Activated CD8-positive, alpha-beta memory T cell treated with anti-CD3 and anti-CD28 coated beads for 24 hours (primary cell): ENCODE data around the gene ATXN7L1.
"Not testable (repeated sequence)": the region's sequence is repeated elsewhere in the genome, so short reads cannot be mapped to it uniquely, and the experiment has no call there.

Experiments used
- DNase-seq: peaks from one replicate; pipeline ENCODE4 v3.0.0-alpha.2; 2020

Gene ATXN7L1

GRCh38 chr7:105602325-105603305 lies 273.8 kb downstream of the ATXN7L1 start:
- no peak for DNase-seq

- DNase-seq, result no peak
Observed at GRCh38 chr7:105600720-105601550, 275.5 kb downstream of the ATXN7L1 start.

- DNase-seq, result no peak
Observed at GRCh38 chr7:105599551-105599950, 276.8 kb downstream of the ATXN7L1 start.

GRCh38 chr7:105599080-105599479 lies 277.3 kb downstream of the ATXN7L1 start:
- DNase-seq, result not testable (repeated sequence)

GRCh38 chr7:105596866-105597265 lies 279.5 kb downstream of the ATXN7L1 start:
- DNase-seq, result no peak

GRCh38 chr7:105594034-105594433 lies 282.4 kb downstream of the ATXN7L1 start:
- no peak for DNase-seq

GRCh38 chr7:105591522-105591921 lies 284.9 kb downstream of the ATXN7L1 start:
- peak; percentile 1 for DNase-seq

- DNase-seq, result peak; percentile 21
Observed at GRCh38 chr7:105590793-105591192, 285.6 kb downstream of the ATXN7L1 start.

- DNase-seq, result peak; percentile 62
Observed at GRCh38 chr7:105589356-105590077, 286.9 kb downstream of the ATXN7L1 start.

- no peak for DNase-seq
Observed at GRCh38 chr7:105587909-105588635, 288.3 kb downstream of the ATXN7L1 start.

GRCh38 chr7:105585850-105586500 lies 290.4 kb downstream of the ATXN7L1 start:
- no peak for DNase-seq

GRCh38 chr7:105584165-105584564 lies 292.2 kb downstream of the ATXN7L1 start:
- DNase-seq, result no peak

GRCh38 chr7:105583061-105583460 lies 293.3 kb downstream of the ATXN7L1 start:
- DNase-seq, result no peak

GRCh38 chr7:105581066-105581811 lies 295.2 kb downstream of the ATXN7L1 start, which contains the start of gene EFCAB10:
TSS of gene EFCAB10 (minus strand) at chr7:105581493. CDS start at chr7:105581463, 30 bp downstream.
- DNase-seq, result peak; percentile 70

- DNase-seq, result no peak
Observed at GRCh38 chr7:105580022-105580740, 296.2 kb downstream of the ATXN7L1 start.

GRCh38 chr7:105578496-105578895 lies 297.9 kb downstream of the ATXN7L1 start:
- no peak for DNase-seq

GRCh38 chr7:105577251-105577650 lies 299.1 kb downstream of the ATXN7L1 start:
- no peak for DNase-seq

GRCh38 chr7:105571891-105572290 lies 304.5 kb downstream of the ATXN7L1 start:
- no peak for DNase-seq

GRCh38 chr7:105567821-105568220 lies 308.6 kb downstream of the ATXN7L1 start:
- no peak for DNase-seq

GRCh38 chr7:105567024-105567423 lies 309.4 kb downstream of the ATXN7L1 start:
- no peak for DNase-seq
